Lung (tissue), 12 donors: ENCODE measurements around the gene SLC6A17. TPM values are rescaled to one million over a fixed set of nuclear protein-coding genes. Genes with fewer than 3 reads are reported as not detected.

ENCODE experiments used
- ATAC-seq: fragments of 200-7000 bp; cut with Tn5 transposase; one replicate; pipeline ENCODE4 v1.9.1; 2020; ENCODE audit warnings: moderate number of reproducible peaks; ENCODE audit not compliant: insufficient read depth, low FRiP score
- DNase-seq, 3 donors: peaks; one replicate each; pipeline ENCODE4 v3.0.0-alpha.2; 2013 to 2017
- H3K27ac ChIP-seq, 2 donors: one replicate each; pipeline ENCODE4 v1.5.1; 2013; ENCODE audit warnings: mild to moderate bottlenecking in 2 of 2, moderate library complexity in 2 of 2, control low read depth in 1 of 2, inconsistent platforms in 1 of 2, low read depth in 1 of 2, low read length in 1 of 2
- H3K27me3 ChIP-seq, 3 donors: one replicate each; pipeline ENCODE4 v1.5.1; 2013; ENCODE audit warnings: low read length in 2 of 3; ENCODE audit not compliant: control insufficient read depth in 3 of 3, insufficient read depth in 3 of 3
- H3K36me3 ChIP-seq, 4 donors: one replicate each; pipeline ENCODE4 v1.5.1; 2013; ENCODE audit warnings: low read length in 4 of 4, mild to moderate bottlenecking in 1 of 4, moderate library complexity in 1 of 4; ENCODE audit not compliant: control insufficient read depth in 4 of 4, insufficient read depth in 4 of 4
- H3K4me1 ChIP-seq, 5 donors: one replicate each; pipeline ENCODE4 v1.5.1; 2013; ENCODE audit warnings: low read length in 5 of 5, mild to moderate bottlenecking in 2 of 5, moderate library complexity in 1 of 5; ENCODE audit not compliant: control insufficient read depth in 5 of 5, insufficient read depth in 5 of 5
- H3K4me3 ChIP-seq: one replicate; pipeline ENCODE4 v1.5.1; 2013; ENCODE audit warnings: mild to moderate bottlenecking, control low read depth, moderate library complexity
- H3K9ac ChIP-seq, 2 donors: one replicate each; pipeline ENCODE4 v1.5.1; 2013; ENCODE audit warnings: low read length in 2 of 2, control low read depth in 1 of 2; ENCODE audit not compliant: insufficient read depth in 1 of 2
- H3K9me3 ChIP-seq, 4 donors: one replicate each; pipeline ENCODE4 v1.5.1; 2013; ENCODE audit warnings: low read length in 3 of 4, mild to moderate bottlenecking in 1 of 4, moderate library complexity in 1 of 4; ENCODE audit not compliant: control insufficient read depth in 4 of 4, insufficient read depth in 3 of 4
- CTCF ChIP-seq: IDR thresholded peaks from 2 replicates; pipeline ENCODE4 v1.5.1; 2012; ENCODE audit warnings: mild to moderate bottlenecking; ENCODE audit errors: control extremely low read depth, extremely low read depth
- whole genome bisulfite sequencing, 2 donors: extraction: QIAGEN DNeasy Blood & Tissue Kit; methylation state at CpG; one replicate each; pipeline ENCODE4 v1.1.7; 2013; 5-methylcytosine and 5-hydroxymethylcytosine counted together
- polyA plus RNA-seq, 2 donors: library from polyadenylated mRNA; stranded (reverse); fragments of 200-250 nt; gene quantifications; one replicate each; pipeline ENCODE4 v1.2.1, GENCODE V29; 2013
- total RNA-seq, 2 donors: library from RNA; depleted of rRNA in 1 of 2; stranded (reverse); fragments of >200 nt in 1 of 2; gene quantifications; one replicate each; pipeline ENCODE4 v1.2.1, GENCODE V29; 2014 to 2021
- donor health status: control.
- donor health status: control.
- donor health status: Bipolar disorder and iron deficiency.
- donor health status: healthy.
- donor health status: DM: yes; HTN: yes; CAD: no.

The SLC6A17 gene
- total and polyA plus RNA-seq, 4 donors, result 0.02 to 0.09 (median 0.03) TPM

DNA sequence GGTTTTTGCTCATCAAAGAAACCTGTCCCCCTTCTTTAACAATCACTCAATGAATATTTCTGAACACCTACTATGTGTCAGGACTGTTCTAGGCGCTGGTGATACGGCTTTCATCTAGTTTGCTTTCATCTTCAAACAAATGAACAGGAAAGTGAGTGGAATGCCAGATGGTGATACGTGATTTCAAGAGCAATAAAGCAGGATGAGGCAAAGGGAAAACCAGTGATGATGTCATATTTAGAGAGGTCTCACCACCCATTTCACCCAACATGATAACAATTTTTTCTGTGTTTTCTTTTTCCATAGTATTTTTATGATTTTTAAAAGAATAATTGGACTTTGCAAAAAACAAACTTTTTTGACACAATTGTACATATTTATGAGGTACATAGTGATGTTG lies 11.3 kb upstream of the SLC6A17 start:
- Histone ChIP-seq H3K4me3 (no peak overlapping the region), H3K4me1 (no peaks in the 10 kb centered on the region), H3K27ac (no peak overlapping the region), H3K36me3 (no peaks in the 10 kb centered on the region), H3K27me3 (peaks cover 3 to 24% (median 12%) of the 10 kb centered on the region in 3 donors), H3K9ac (no peak overlapping the region), H3K9me3 (peaks cover 0 to 2% (median 0%) of the 10 kb centered on the region in 4 donors)
- 48 to 65% methylated on average over 3 of the region's 3 CpGs for WGBS, 2 donors
- TF ChIP-seq CTCF, result no peak
- DNase-seq, result no peak
- ATAC-seq, result no peak

- Histone ChIP-seq H3K9ac (no peak overlapping the region), H3K27ac (no peak overlapping the region), H3K27me3 (peaks cover 3 to 36% (median 24%) of the 10 kb centered on the region in 3 donors), H3K4me3 (no peak overlapping the region), H3K36me3 (no peaks in the 10 kb centered on the region), H3K4me1 (no peaks in the 10 kb centered on the region), H3K9me3 (no peaks in the 10 kb centered on the region)
- TF ChIP-seq CTCF, result no peak
- WGBS, 2 donors, result 28 to 31% methylated on average over 3 of the region's 3 CpGs
- ATAC-seq (no peak), DNase-seq (no peak)
Observed at GRCh38 chr1:110144366-110144765, 5.9 kb upstream of the SLC6A17 start.

GRCh38 chr1:110148961-110149360 lies 1.3 kb upstream of the SLC6A17 start:
- H3K4me1 ChIP-seq, result peaks cover 0 to 6% (median 0%) of the 10 kb centered on the region in 5 donors
- no peak for ATAC-seq
- H3K9me3 ChIP-seq, result peaks cover 0 to 13% (median 0%) of the 10 kb centered on the region in 4 donors
- no peak overlapping the region for H3K27ac ChIP-seq
- peaks cover 20 to 67% (median 38%) of the 10 kb centered on the region in 3 donors for H3K27me3 ChIP-seq
- no peak for DNase-seq
- no peak overlapping the region for H3K9ac ChIP-seq
- WGBS, 2 donors, result 46 to 50% methylated on average over 4 of the region's 4 CpGs
- H3K36me3 ChIP-seq, result no peaks in the 10 kb centered on the region
- no peak for TF ChIP-seq CTCF
- no peak overlapping the region for H3K4me3 ChIP-seq

DNA sequence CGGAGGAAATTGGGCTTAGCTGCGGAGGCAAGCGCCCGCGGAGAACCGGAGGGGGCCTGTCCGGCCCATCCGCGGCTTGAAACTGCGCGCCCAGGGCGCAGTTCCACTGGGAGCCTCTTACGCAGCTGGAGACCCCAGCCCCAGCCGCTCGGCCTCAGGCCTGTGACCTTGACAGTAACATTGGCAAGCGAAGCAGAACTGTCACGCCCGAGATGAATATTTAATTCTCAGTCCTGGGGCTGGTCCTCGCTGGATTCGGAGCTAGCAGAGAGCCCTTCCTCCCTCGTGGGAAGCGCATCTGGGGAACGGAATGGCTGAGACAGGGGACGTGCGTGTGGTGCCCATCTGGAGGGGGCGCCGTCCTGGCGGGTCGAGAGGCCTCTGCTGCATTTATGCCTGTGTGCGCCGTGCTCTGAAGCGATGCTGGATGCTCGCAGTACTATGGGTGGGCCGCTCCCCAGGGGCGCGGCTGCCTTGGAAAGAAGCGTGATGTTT lies 928 bp downstream of the SLC6A17 start:
- peaks cover 0 to 15% (median 0%) of the 10 kb centered on the region in 4 donors for H3K9me3 ChIP-seq
- H3K27ac ChIP-seq, result no peak overlapping the region
- no peak for ATAC-seq
- H3K27me3 ChIP-seq, result peaks cover 20 to 68% (median 34%) of the 10 kb centered on the region in 3 donors
- peaks cover 0 to 6% (median 0%) of the 10 kb centered on the region in 5 donors for H3K4me1 ChIP-seq
- TF ChIP-seq CTCF, result no peak
- peak in 1 of 3 donors; percentile 5 for DNase-seq
- H3K9ac ChIP-seq, result no peak overlapping the region
- no peak overlapping the region for H3K4me3 ChIP-seq
- WGBS, 2 donors, result 9 to 11% methylated on average over 34 to 37 of the region's 37 CpGs
- no peaks in the 10 kb centered on the region for H3K36me3 ChIP-seq
